Breast epithelium (tissue), 3 donors: ENCODE results near the gene THOC6.

Source experiments
- POLR2A ChIP-seq: fragments of 450-650 bp; IDR thresholded peaks from one replicate; pipeline ENCODE4 v1.6.1; 2016; ENCODE audit warnings: antibody characterized with exemption, mild to moderate bottlenecking, moderate library complexity
- POLR2AphosphoS5 ChIP-seq, 3 donors: sonication (generic); formaldehyde crosslinking; IDR thresholded peaks; one replicate each; pipeline ENCODE4 v1.6.1; 2017; ENCODE audit warnings: antibody characterized with exemption in 3 of 3
- TF ChIP-seq, protein P1 (sequence below), 3 donors: fragments of 450-650 bp; IDR thresholded peaks; one replicate each; pipeline ENCODE4 v1.5.1; 2016 to 2017; ENCODE audit warnings: antibody characterized with exemption in 3 of 3, mild to moderate bottlenecking in 3 of 3, moderate library complexity in 3 of 3

GRCh38 chr16:2985462-2985861, 38.4 kb upstream of the THOC6 start:
- TF ChIP-seq, protein P1, sequence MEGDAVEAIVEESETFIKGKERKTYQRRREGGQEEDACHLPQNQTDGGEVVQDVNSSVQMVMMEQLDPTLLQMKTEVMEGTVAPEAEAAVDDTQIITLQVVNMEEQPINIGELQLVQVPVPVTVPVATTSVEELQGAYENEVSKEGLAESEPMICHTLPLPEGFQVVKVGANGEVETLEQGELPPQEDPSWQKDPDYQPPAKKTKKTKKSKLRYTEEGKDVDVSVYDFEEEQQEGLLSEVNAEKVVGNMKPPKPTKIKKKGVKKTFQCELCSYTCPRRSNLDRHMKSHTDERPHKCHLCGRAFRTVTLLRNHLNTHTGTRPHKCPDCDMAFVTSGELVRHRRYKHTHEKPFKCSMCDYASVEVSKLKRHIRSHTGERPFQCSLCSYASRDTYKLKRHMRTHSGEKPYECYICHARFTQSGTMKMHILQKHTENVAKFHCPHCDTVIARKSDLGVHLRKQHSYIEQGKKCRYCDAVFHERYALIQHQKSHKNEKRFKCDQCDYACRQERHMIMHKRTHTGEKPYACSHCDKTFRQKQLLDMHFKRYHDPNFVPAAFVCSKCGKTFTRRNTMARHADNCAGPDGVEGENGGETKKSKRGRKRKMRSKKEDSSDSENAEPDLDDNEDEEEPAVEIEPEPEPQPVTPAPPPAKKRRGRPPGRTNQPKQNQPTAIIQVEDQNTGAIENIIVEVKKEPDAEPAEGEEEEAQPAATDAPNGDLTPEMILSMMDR (IDR thresholded peaks at IDR 0.05), result no peak
- no peak for TF ChIP-seq POLR2AphosphoS5 (IDR thresholded peaks at IDR 0.05)
- TF ChIP-seq POLR2A, result no peak
